HG02852 (cell line): Measurements from ENCODE around the gene RBM28.

Experiments used
- ATAC-seq: cut with Tn5 transposase; IDR thresholded peaks from one replicate; pipeline ENCODE4 v1.9.1; 2021; ENCODE audit warnings: mild to moderate bottlenecking, moderate library complexity; ENCODE audit not compliant: unreplicated experiment

Gene RBM28

GRCh38 chr7:128350708-128351295 is 7.1 kb upstream of the RBM28 start:
- no peak for ATAC-seq

GRCh38 chr7:128349466-128349825 is 5.7 kb upstream of the RBM28 start:
- no peak for ATAC-seq

GRCh38 chr7:128347647-128348097 is 4.0 kb upstream of the RBM28 start:
- no peak for ATAC-seq

- ATAC-seq, result no peak
Observed at GRCh38 chr7:128344431-128344774, 695 bp upstream of the RBM28 start.

GRCh38 chr7:128341733-128342132 is 2.0 kb downstream of the RBM28 start:
- ATAC-seq, result no peak

- ATAC-seq, result no peak
Observed at GRCh38 chr7:128335730-128336129, 8.0 kb downstream of the RBM28 start.

GRCh38 chr7:128324368-128324680 is 19.4 kb downstream of the RBM28 start:
- no peak for ATAC-seq

GRCh38 chr7:128323459-128324367 is 20.0 kb downstream of the RBM28 start:
- ATAC-seq, result no peak

- ATAC-seq, result no peak
Observed at GRCh38 chr7:128323040-128323439, 20.7 kb downstream of the RBM28 start.

GRCh38 chr7:128322040-128322643 is 21.6 kb downstream of the RBM28 start:
- ATAC-seq, result no peak

- no peak for ATAC-seq
Observed at GRCh38 chr7:128321044-128321422, 22.7 kb downstream of the RBM28 start.

- no peak for ATAC-seq
Observed at GRCh38 chr7:128318691-128319090, 25.0 kb downstream of the RBM28 start.

- no peak for ATAC-seq
Observed at GRCh38 chr7:128311013-128311412, 32.7 kb downstream of the RBM28 start.

GRCh38 chr7:128310499-128310898 is 33.2 kb downstream of the RBM28 start:
- ATAC-seq, result no peak

GRCh38 chr7:128309976-128310375 is 33.7 kb downstream of the RBM28 start:
- no peak for ATAC-seq

- no peak for ATAC-seq
Observed at GRCh38 chr7:128309124-128309523, 34.6 kb downstream of the RBM28 start.

GRCh38 chr7:128307061-128307460 is 36.6 kb downstream of the RBM28 start:
- no peak for ATAC-seq

- no peak for ATAC-seq
Observed at GRCh38 chr7:128304212-128304611, 39.5 kb downstream of the RBM28 start.

GRCh38 chr7:128303643-128304042 is 40.1 kb downstream of the RBM28 start:
- ATAC-seq, result no peak

- ATAC-seq, result no peak
Observed at GRCh38 chr7:128303133-128303532, 40.6 kb downstream of the RBM28 start.

GRCh38 chr7:128302139-128302538 is 41.6 kb downstream of the RBM28 start:
- ATAC-seq, result no peak

- no peak for ATAC-seq
Observed at GRCh38 chr7:128299109-128299607, 44.5 kb downstream of the RBM28 start.
